HCT116 (cell line): ENCODE data around the gene MINDY4B. TPM values are rescaled to one million over a fixed set of nuclear protein-coding genes. Genes with fewer than 3 reads are reported as not detected.

Source experiments
- ATAC-seq: fragments of 200-7000 bp; cut with Tn5 transposase; 2 replicates; pipeline ENCODE4 v1.9.1; 2020; ENCODE audit warnings: mild to moderate bottlenecking, moderate library complexity
- BruUV-seq: library from RNA; stranded (reverse); fragments of 400-500 nt; replicated peaks from 2 replicates; lab custom pipeline; 2021; lab: Mats Ljungman, UMichigan
- CTCF ChIA-PET: fragments of 300-600 bp; sonication (Branson Sonifier 250); formaldehyde crosslinking; loops from one replicate; lab custom pipeline; 2021; ENCODE audit warnings: antibody characterized with exemption; lab: Charles Lee
- POLR2A ChIA-PET: fragments of 300-600, 350-600 bp; sonication (Branson Sonifier 250); formaldehyde crosslinking; loops from one replicate; lab custom pipeline; 2021; ENCODE audit warnings: antibody characterized with exemption; lab: Charles Lee
- RAD21 ChIA-PET, 2 experiments: fragments of 300-600 bp; sonication (Branson Sonifier 250); formaldehyde crosslinking; loops; one replicate each; lab custom pipeline; 2023; ENCODE audit warnings: low total read pairs in 2 of 2; ENCODE audit not compliant: uncharacterized antibody in 2 of 2, unreplicated experiment in 2 of 2, low non-redundant PET in 1 of 2; lab: Charles Lee
- DNase-seq: peaks from one replicate; pipeline ENCODE4 v3.0.0-alpha.2; 2010; ENCODE audit warnings: low read depth, low spot score
- H2AFZ ChIP-seq: fragments of 200-600 bp; shearing (Covaris generic), sonication (generic); 2 replicates; pipeline ENCODE4 v1.6.1; 2017; ENCODE audit warnings: low read depth, mixed run types, mixed read lengths, antibody characterized with exemption, low read length; ENCODE audit not compliant: poor library complexity, severe bottlenecking
- H3K27ac ChIP-seq: 2 replicates; pipeline ENCODE4 v1.5.1; 2012; ENCODE audit warnings: low read depth, low read length
- H3K27me3 ChIP-seq: fragments of 200-600 bp; sonication (generic); 2 replicates; pipeline ENCODE4 v1.6.1; 2016; ENCODE audit warnings: mixed run types, low read length, mixed read lengths; ENCODE audit not compliant: insufficient read depth
- H3K36me3 ChIP-seq, 2 experiments: fragments of 200-500 bp in 1 of 2; fragments of 200-600 bp in 1 of 2; sonication (Bioruptor generic) in 1 of 2; sonication (generic) in 1 of 2; 2 replicates each; pipeline versions ENCODE4 v1.5.1 to v1.6.1; 2014 to 2016; ENCODE audit warnings: low read length in 2 of 2, inconsistent platforms in 1 of 2, mixed read lengths in 1 of 2, mixed run types in 1 of 2; ENCODE audit not compliant: insufficient read depth in 2 of 2, control insufficient read depth in 1 of 2
- H3K4me1 ChIP-seq, 2 experiments: fragments of 200-600 bp in 1 of 2; sonication (generic) in 1 of 2; 2 replicates each; pipeline versions ENCODE4 v1.5.1 to v1.6.1; 2012 to 2017; ENCODE audit warnings: low read length in 2 of 2, inconsistent platforms in 1 of 2, mild to moderate bottlenecking in 1 of 2, mixed read lengths in 1 of 2, mixed run types in 1 of 2, moderate library complexity in 1 of 2; ENCODE audit not compliant: insufficient read depth in 2 of 2, control insufficient read depth in 1 of 2
- H3K4me2 ChIP-seq: fragments of 200-600 bp; sonication (generic); 2 replicates; pipeline ENCODE4 v1.6.1; 2017; ENCODE audit warnings: mixed run types, low read length, mixed read lengths
- H3K4me3 ChIP-seq, 2 experiments: fragments of 200-600 bp in 1 of 2; sonication (generic) in 1 of 2; replicated peaks in 1 of 2; 2 replicates each; pipeline ENCODE4 v1.5.1; 2011 to 2016; ENCODE audit warnings: low read length in 2 of 2, control low read depth in 1 of 2, low read depth in 1 of 2, mild to moderate bottlenecking in 1 of 2, mixed read lengths in 1 of 2, mixed run types in 1 of 2
- H3K79me2 ChIP-seq: fragments of 200-600 bp; sonication (generic); 2 replicates; pipeline ENCODE4 v1.6.1; 2017; ENCODE audit warnings: mild to moderate bottlenecking, mixed run types, low read length, moderate library complexity, mixed read lengths; ENCODE audit not compliant: insufficient read depth
- H3K9ac ChIP-seq: fragments of 200-600 bp; sonication (generic); 2 replicates; pipeline ENCODE4 v1.6.1; 2016; ENCODE audit warnings: low read length, mixed read lengths
- H3K9me2 ChIP-seq: fragments of 200-600 bp; sonication (generic), shearing (Covaris generic); 2 replicates; pipeline ENCODE4 v1.6.1; 2017; ENCODE audit warnings: mixed run types, mild to moderate bottlenecking, moderate library complexity; ENCODE audit not compliant: insufficient read depth
- H3K9me3 ChIP-seq, 2 experiments: fragments of 200-500 bp in 1 of 2; fragments of 200-600 bp in 1 of 2; sonication (Bioruptor generic) in 1 of 2; sonication (generic) in 1 of 2; 2 replicates each; pipeline ENCODE4 v1.6.1; 2014 to 2017; ENCODE audit warnings: low read length in 2 of 2, mixed read lengths in 2 of 2, inconsistent platforms in 1 of 2, low read depth in 1 of 2, mild to moderate bottlenecking in 1 of 2, mixed run types in 1 of 2, moderate library complexity in 1 of 2; ENCODE audit not compliant: control insufficient read depth in 1 of 2, insufficient read depth in 1 of 2
- H4K20me1 ChIP-seq: fragments of 200-600 bp; sonication (generic), shearing (Covaris generic); 2 replicates; pipeline ENCODE4 v1.6.1; 2017; ENCODE audit warnings: mixed run types, mild to moderate bottlenecking, moderate library complexity; ENCODE audit not compliant: insufficient read depth
- RAD21 ChIP-seq: IDR thresholded peaks from 2 replicates; pipeline ENCODE4 v1.6.1; 2012; ENCODE audit warnings: low read depth, mild to moderate bottlenecking
- SRF ChIP-seq: IDR thresholded peaks from 2 replicates; pipeline ENCODE4 v1.6.1; 2012; ENCODE audit warnings: low read depth
- TCF7L2 ChIP-seq: IDR thresholded peaks from 2 replicates; pipeline ENCODE4 v1.7.0; 2011; ENCODE audit warnings: borderline replicate concordance, inconsistent platforms; ENCODE audit not compliant: insufficient read depth, insufficient read length; ENCODE audit errors: extremely low read depth
- YY1 ChIP-seq: IDR thresholded peaks from 2 replicates; pipeline ENCODE4 v1.6.1; 2011; ENCODE audit warnings: low read length, low read depth, moderate library complexity, mild to moderate bottlenecking; ENCODE audit not compliant: insufficient replicate concordance; ENCODE audit errors: extremely low read depth
- ZFX ChIP-seq: fragments of 450-650 bp; IDR thresholded peaks from 2 replicates; pipeline ENCODE4 v1.6.1; 2017
- intact Hi-C: fragments of 100-400 bp; cut with micrococcal nuclease; formaldehyde crosslinking; loops from 2 replicates; pipeline ENCODE4 v1.10.0; 2022
- total RNA-seq: library from RNA; stranded (reverse); gene quantifications from one replicate; pipeline ENCODE4 v1.2.1, GENCODE V29; 2021; ENCODE audit not compliant: unreplicated experiment
- TF ChIP-seq, protein P1 (sequence below): IDR thresholded peaks from 2 replicates; pipeline ENCODE4 v1.6.1; 2012

Gene MINDY4B
- total RNA-seq, 1 experiment from 2014 or later: not detected

GRCh38 chr3:150917951-150918350, 12.7 kb upstream of the MINDY4B start:
- H3K27me3 ChIP-seq: peaks cover 20% of the 10 kb centered on the region; the same call in 1 of the 2 replicates
- H3K36me3 ChIP-seq: no peaks in the 10 kb centered on the region
- no peak overlapping the region for H3K4me3 ChIP-seq
- no peak overlapping the region for H3K4me2 ChIP-seq
- no peaks in the 10 kb centered on the region for H3K9me2 ChIP-seq
- H3K27ac ChIP-seq: no peak overlapping the region
- ChIA-PET CTCF (no interaction called here), POLR2A (no interaction called here), RAD21 (no interaction called here)
- H3K79me2 ChIP-seq: no peaks in the 10 kb centered on the region
- no TSS peak for BruUV-seq
- peaks cover 0 to 3% of the 10 kb centered on the region in 2 experiments; a peak in 2 of 4 replicates for H3K4me1 ChIP-seq
- no peak for TF ChIP-seq ZFX
- TF ChIP-seq RAD21: no peak
- no peak for TF ChIP-seq TCF7L2
- TF ChIP-seq, protein P1, sequence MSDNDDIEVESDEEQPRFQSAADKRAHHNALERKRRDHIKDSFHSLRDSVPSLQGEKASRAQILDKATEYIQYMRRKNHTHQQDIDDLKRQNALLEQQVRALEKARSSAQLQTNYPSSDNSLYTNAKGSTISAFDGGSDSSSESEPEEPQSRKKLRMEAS: no peak
- TF ChIP-seq YY1: no peak
- no peak overlapping the region for H2AFZ ChIP-seq
- intact Hi-C loops: no loop called here
- no peaks in the 10 kb centered on the region for H3K9me3 ChIP-seq
- DNase-seq (no peak), ATAC-seq (no peak)
- H4K20me1 ChIP-seq: no peaks in the 10 kb centered on the region
- no peak overlapping the region for H3K9ac ChIP-seq

- Histone ChIP-seq H3K79me2 (no peaks in the 10 kb centered on the region), H3K9me2 (no peaks in the 10 kb centered on the region), H3K4me1 (no peaks in the 10 kb centered on the region), H4K20me1 (no peaks in the 10 kb centered on the region), H3K9ac (no peak overlapping the region), H3K4me3 (no peak overlapping the region), H3K4me2 (no peak overlapping the region), H3K27me3 (peaks cover 25% of the 10 kb centered on the region; the same call in 1 of the 2 replicates), H3K27ac (no peak overlapping the region), H2AFZ (no peak overlapping the region), H3K9me3 (no peaks in the 10 kb centered on the region), H3K36me3 (no peaks in the 10 kb centered on the region)
- RAD21 ChIA-PET: no interaction called here
- DNase-seq: no peak
- no peak for TF ChIP-seq SRF
- BruUV-seq: no TSS peak
- ATAC-seq: no peak
- POLR2A ChIA-PET: no interaction called here
- intact Hi-C loops: no loop called here
- CTCF ChIA-PET: no interaction called here
Measured at GRCh38 chr3:150913133-150913922, 8.1 kb upstream of the MINDY4B start.
